Posterior cingulate gyrus (tissue), 11 donors: ENCODE measurements around the gene MSH3.
A peak's percentile ranks its signal among the peaks of the same experiment; 100 is the strongest.

Source experiments
- DNase-seq, 10 donors: peaks; one replicate each; pipeline versions ENCODE4 v3.0.0 to v3.0.0-alpha.2; 2020 to 2021; ENCODE audit warnings: mixed read lengths in 3 of 10
- intact Hi-C: fragments of 100-400 bp; cut with DNase I; formaldehyde crosslinking; loops from one replicate; pipeline ENCODE4 v1.15.1; 2023

MSH3 gene

DNA sequence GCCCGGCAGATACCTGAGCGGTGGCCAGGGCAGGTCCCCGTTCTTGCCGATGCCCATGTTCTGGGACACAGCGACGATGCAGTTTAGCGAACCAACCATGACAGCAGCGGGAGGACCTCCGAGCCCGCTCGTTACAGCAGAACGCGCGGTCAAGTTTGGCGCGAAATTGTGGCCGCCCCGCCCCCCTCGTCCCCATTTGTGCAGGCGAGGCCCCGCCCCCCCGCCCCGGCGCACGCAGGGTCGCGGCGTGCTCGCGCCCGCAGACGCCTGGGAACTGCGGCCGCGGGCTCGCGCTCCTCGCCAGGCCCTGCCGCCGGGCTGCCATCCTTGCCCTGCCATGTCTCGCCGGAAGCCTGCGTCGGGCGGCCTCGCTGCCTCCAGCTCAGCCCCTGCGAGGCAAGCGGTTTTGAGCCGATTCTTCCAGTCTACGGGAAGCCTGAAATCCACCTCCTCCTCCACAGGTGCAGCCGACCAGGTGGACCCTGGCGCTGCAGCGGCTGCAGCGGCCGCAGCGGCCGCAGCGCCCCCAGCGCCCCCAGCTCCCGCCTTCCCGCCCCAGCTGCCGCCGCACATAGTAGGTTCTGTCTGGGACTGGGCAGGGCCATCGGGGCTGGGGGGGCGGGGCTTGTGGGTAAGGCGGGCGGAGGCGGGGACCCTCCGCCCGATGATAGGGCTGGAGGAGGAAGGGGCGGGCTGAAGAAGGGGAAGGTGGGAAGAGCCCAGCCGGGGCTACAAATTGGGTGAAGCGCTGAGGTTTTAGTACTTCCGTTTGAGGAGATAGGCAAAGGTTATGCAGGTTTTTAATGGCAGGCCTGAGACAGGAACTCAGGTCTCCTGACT is at the start of gene MSH3, which contains the start of gene DHFR:
TSS of gene MSH3 (plus strand) at position 262 of the 840 bp plus-strand sequence. CDS start at position 338, 76 bp downstream.
TSS of gene DHFR (minus strand) at position 593 of the 840 bp plus-strand sequence. CDS start at position 99, 494 bp downstream.
- intact Hi-C loops = loop anchor here (5.0 kb wide), 1 partner anchor 167 kb away; the partner anchor contains the start of gene FAM151B
- DNase-seq = peak; percentile 65 to 97 (median 80)

GRCh38 chr5:80607343-80607742 is 47.1 kb upstream of the MSH3 start:
- no peak for DNase-seq
- intact Hi-C loops = no loop called here

DNA sequence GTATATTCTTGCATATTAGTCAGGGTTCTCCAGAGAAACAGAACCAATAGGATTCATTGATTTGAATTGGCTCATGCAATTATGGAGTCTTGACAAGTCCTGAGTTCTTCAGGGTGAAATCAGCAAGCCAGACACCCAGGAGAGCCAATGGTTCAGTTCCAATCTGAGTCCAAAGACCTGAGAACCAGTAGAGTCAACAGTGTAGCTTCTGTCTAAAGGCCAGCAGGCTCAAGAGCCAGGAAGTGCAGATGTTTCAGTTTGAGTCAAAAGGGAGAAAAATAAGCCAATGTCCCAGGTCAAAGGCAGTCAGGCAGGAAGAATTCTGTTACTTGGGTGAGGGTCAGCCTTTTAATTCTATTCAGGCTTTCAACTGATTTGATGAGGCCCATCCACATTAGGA is 46.6 kb upstream of the MSH3 start:
- DNase-seq = no peak
- intact Hi-C loops = no loop called here

DNA sequence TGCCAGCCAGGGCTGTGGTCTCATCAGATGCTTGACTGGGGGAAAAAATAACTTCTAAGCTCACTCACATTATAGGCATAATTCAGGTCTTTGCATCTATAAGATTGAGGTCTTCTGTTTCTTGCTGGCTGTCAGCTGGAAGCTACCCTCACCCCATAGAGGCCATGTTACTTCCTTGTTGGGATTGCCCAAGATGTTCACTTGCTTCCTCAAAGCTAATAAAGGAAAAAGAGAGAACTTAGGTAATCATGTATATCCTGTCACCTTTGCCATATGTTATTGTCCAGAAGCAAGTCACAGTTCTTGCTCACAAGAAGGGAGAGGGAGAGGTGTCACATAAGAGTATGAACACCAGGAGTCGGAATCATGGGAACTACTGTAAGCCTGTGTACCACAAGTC is 45.7 kb upstream of the MSH3 start:
- intact Hi-C loops = no loop called here
- DNase-seq = no peak

- no peak for DNase-seq
- intact Hi-C loops = no loop called here
Measured at GRCh38 chr5:80609692-80610091, 44.8 kb upstream of the MSH3 start.

GRCh38 chr5:80615266-80615914 is 39.1 kb upstream of the MSH3 start:
- peak in 2 of 10 donors; percentile 25 to 73 for DNase-seq
- intact Hi-C loops = no loop called here

DNA sequence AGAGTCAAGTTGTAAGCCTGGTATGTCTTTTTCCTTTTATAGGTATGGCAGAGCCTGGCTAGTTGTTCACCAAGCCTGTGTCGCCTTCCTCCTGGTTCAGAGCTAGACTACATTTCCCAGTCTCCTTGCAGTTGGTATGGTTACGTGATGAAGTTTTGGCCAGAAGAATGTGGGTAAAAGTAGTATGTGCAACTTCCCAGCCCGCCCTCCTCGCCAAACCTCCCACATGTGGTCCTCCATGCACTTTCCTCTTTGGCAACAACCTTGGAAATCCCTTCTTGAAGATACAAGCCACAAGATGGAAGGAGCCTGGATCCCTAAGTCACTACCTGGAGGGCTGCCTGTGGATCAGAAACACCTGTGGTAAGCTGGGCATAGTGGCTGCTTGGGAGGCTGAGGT is 36.0 kb upstream of the MSH3 start:
- intact Hi-C loops = no loop called here
- no peak for DNase-seq

DNA sequence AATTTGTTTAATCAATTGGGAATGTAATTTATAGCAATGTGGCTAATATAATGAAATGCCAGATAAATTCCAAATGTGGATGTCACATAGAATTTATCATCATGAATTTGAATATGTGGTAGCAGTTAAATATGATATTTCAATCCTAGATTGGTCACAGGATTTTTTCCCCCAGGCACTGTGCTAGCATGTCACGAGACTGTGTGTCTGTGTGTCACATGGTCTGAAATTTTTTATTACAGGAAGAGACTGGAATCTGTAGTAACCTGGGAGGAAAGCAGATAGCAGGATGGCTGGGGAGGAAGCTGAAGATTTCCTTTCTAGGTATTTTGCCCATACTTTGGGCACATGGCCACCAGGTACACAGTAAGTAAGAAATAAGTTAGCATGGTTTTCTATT is 35.4 kb upstream of the MSH3 start:
- intact Hi-C loops = no loop called here
- DNase-seq = no peak

DNA sequence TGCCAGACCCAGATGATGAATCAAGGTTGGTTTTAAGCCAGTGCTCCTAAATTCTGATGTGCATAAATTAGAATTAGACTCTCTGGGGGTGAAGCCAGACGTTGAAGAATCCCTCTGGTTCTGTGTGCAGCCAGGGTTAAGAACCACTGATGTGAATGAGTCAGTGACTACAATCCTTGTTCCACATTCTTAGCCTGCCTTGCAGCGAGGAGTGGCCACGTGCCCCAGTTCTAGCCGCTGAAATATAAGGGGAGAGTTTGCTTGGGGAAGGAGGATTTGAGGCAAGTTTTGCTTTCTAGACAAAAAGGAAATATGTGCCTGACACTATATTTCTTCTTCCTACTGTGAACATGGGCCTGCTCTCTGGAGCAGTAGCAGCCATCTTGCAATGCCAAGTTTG is 34.2 kb upstream of the MSH3 start:
- DNase-seq = no peak
- intact Hi-C loops = no loop called here

DNA sequence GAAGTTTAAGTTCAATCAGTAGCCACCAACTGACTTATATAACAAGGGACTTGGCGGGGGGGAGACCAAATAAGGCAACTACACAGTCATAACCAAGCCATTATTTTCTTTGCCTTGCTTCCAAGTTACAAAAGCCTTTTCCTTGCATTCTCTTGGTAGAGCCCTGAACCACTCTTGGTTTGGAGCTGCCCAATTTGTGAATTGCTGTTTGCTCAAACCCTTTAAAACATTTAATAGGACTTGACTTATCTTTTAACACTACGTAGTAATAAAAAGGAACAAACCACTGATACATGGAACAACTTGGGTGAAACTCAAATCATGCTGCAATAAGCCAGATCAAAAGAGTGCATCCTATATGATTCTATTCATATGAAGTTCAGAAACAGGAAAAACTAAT is 31.7 kb upstream of the MSH3 start:
- intact Hi-C loops = no loop called here
- DNase-seq = no peak

GRCh38 chr5:80623999-80624398 is 30.5 kb upstream of the MSH3 start:
- DNase-seq = no peak
- intact Hi-C loops = no loop called here

DNA sequence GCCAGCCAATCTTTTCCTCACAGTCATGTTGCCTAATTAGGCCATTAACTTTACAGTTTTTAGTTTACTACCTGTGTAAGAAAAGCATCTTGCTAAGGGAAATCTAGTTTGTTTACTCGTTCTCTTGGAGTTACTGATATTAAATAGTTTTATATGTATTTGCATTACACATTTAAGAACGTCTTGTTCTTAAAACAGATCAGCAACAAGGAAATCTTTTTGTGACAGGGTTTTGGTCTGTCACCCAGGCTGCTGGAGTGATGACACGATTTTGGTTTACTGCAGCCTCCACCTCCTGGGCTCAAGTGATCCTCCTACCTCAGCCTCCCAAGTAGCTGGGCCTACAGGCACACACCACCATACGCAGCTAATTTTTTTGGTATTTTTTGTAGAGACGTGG is 29.2 kb upstream of the MSH3 start:
- intact Hi-C loops = no loop called here

GRCh38 chr5:80629281-80629680 is 25.2 kb upstream of the MSH3 start:
- intact Hi-C loops = no loop called here
- no peak for DNase-seq

More for the DNA sequence above, 29.2 kb upstream of the MSH3 start:
- DNase-seq = no peak

GRCh38 chr5:80631278-80632259 is 22.9 kb upstream of the MSH3 start:
- DNase-seq = no peak
- intact Hi-C loops = no loop called here

- intact Hi-C loops = no loop called here
Measured at GRCh38 chr5:80632700-80633099, 21.8 kb upstream of the MSH3 start.

GRCh38 chr5:80634193-80634592 is 20.3 kb upstream of the MSH3 start:
- DNase-seq = no peak
- intact Hi-C loops = no loop called here

More at GRCh38 chr5:80632700-80633099, 21.8 kb upstream of the MSH3 start:
- no peak for DNase-seq

DNA sequence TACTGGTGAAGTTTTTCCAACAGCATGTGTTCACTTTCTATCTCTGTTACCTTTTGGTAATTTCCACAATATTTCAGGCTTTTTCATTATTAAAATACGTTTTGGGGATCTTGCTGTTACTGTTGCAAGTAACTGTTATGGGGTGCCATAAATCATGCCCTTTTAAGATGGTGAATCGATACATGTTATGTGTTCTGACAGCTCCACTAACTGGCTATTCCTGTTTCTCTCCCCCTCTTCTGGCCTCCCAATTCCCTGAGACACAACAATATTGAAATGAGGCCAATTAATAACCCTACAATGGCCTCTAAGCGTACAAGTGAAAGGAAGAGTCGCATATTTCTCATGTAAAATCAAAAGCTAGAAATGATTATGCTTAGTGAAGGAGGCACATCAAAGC is 13.1 kb upstream of the MSH3 start:
- no peak for DNase-seq
- intact Hi-C loops = no loop called here

- no peak for DNase-seq
- intact Hi-C loops = no loop called here
Measured at GRCh38 chr5:80644900-80645299, 9.6 kb upstream of the MSH3 start.

DNA sequence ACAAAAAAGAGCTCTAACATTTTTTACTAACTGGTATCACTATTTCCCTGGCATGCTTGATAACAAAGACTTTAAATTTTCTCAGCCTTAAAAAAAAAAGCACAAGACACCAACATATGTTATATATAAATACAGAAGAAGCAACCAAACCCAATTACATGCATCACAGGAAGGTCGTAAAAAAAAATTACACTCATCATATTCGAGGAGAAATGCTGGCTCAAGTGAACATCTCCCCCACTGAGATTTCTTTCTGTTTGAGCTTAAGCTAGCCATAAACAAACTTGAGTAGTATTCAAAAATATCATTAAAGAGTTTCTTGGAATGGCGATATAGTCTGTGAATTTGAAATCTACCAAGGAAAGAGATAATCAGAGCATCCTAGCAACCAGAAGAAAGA is 7.5 kb upstream of the MSH3 start:
- no peak for DNase-seq
- intact Hi-C loops = no loop called here

DNA sequence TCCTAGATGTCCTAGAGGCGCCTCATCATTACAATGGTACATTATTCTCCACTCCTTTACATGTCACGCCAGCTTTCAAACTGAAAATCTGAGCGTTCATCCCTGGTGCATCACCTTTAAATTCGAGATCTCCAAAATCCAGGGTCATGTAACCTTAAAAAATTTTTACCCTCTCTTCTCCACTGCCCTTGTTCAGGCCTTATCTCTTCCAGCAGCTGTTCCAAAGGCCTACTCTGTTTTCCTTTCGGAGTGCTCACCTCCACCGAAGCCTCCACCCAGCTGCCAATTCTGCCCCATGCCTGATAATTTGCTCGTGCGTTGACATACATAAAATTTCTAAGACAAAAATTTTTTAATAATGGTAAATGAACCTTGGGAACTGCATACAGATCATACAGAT is 950 bp upstream of the MSH3 start:
- intact Hi-C loops = no loop called here
- DNase-seq = no peak

- no peak for DNase-seq
- intact Hi-C loops = no loop called here
Measured at GRCh38 chr5:80654054-80654390, 430 bp upstream of the MSH3 start.
